ENCODE measurements around the gene RYR3.
A peak's percentile ranks its signal among the peaks of the same experiment; 100 is the strongest.

Gene RYR3

DNA sequence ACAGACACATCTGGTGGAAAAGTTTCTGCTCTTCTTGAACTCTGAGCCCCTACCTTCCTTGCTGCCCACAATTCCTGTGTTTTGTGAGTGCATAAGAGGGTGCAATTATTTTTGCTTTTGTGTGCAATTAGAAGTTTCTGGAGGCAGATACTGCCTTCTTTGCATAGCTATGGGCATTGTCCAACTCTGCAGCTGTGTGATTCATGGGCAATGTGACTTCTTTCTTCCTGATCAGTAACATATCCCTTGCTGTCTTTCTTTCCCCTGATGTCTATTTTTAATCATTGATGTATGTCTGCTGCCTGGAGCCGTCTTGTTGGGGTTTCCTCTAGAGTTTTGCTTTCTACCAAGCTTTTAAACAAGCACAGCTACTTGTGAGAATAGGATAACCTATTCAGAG lies 336.0 kb downstream of the RYR3 start:
- no peak for DNase-seq (ENCODE audit: low read depth)
- TF ChIP-seq, protein P1, sequence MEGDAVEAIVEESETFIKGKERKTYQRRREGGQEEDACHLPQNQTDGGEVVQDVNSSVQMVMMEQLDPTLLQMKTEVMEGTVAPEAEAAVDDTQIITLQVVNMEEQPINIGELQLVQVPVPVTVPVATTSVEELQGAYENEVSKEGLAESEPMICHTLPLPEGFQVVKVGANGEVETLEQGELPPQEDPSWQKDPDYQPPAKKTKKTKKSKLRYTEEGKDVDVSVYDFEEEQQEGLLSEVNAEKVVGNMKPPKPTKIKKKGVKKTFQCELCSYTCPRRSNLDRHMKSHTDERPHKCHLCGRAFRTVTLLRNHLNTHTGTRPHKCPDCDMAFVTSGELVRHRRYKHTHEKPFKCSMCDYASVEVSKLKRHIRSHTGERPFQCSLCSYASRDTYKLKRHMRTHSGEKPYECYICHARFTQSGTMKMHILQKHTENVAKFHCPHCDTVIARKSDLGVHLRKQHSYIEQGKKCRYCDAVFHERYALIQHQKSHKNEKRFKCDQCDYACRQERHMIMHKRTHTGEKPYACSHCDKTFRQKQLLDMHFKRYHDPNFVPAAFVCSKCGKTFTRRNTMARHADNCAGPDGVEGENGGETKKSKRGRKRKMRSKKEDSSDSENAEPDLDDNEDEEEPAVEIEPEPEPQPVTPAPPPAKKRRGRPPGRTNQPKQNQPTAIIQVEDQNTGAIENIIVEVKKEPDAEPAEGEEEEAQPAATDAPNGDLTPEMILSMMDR (IDR thresholded peaks at IDR 0.05; ENCODE audit: insufficient read depth, low read depth, low read length, missing control alignments): no peak
- no peak overlapping the region for H3K4me3 ChIP-seq (ENCODE audit: low read length)

DNA sequence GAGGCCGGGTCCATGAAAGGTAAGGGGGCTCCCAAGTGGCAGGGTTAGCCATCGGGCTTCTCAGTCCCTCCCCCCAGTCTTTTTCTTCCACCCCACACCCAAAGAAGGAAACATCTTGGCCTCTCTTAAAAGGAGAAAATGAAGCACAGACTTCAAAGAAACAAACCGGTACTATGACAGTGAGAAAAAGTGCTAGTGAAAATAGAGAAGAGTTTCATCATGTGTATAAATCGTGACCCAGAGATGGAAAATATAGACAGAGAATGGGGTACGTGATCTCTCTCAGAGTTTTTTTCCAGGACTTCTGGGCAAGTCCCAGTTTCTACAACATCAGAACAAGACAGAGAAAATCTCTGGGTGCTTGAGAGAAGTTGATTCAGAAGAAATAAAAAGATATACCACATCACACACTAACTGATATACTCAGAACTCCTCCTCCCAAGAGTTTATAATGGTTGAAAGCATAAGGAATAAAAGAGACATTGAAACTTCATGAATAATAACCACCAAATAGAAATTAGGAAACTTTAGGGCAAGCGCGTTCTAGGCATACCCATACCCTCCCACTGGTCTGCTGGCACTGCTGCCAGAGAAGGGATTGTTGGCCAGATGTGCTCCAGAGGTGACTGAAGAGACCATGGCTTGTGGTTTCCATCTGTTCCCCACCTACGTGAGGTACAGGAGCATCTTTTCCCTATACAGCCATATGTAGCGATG lies 338.6 kb downstream of the RYR3 start:
- TF ChIP-seq, protein P1 (IDR thresholded peaks at IDR 0.05; ENCODE audit: insufficient read depth, low read depth, low read length, missing control alignments): no peak
- no peak for DNase-seq (ENCODE audit: low read depth)
- H3K4me3 ChIP-seq (ENCODE audit: low read length): no peak overlapping the region

DNA sequence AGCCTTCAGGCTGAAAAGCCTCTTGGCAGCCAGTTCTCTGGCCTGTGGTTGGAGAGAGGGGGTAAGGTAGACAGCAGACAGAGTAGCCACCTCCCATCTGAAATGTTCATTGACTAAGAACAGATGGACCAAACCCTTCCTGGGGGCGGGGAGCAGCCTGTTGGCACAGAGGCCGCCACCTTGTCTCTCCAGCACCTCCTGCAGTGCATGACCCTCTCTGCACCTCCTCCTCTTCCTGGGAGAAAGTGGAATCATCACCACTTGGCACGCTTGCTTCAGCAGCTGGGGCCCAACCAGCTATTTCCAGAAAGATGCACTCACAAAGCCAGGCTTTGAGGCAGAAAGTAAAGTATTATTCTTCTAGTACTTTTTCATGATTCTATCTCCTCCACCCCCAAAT lies 344.1 kb downstream of the RYR3 start:
- DNase-seq (ENCODE audit: low read depth): peak; percentile 23
- H3K4me3 ChIP-seq (ENCODE audit: low read length): no peak overlapping the region
- TF ChIP-seq, protein P1 (IDR thresholded peaks at IDR 0.05; ENCODE audit: insufficient read depth, low read depth, low read length, missing control alignments): peak; percentile 14

DNA sequence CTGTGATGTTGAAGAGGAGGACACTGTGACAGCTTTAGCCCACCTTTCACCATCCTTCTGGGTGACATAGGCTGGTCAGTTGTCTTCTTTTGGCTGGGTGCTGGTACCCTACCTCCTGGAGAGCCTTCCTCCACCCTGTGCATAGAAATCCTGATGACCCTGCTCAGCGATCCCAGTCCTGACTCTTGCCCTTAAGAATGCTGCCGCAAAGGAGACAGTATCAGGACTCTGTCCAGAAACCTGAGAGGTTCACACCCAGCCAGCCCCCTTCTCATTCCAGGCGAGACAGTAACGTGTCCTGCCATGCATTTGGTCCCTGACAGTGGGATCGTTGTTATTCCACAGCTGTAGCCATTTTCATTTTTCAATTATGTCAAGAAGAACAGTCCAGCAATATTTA lies 344.7 kb downstream of the RYR3 start:
- DNase-seq (ENCODE audit: low read depth): no peak
- no peak overlapping the region for H3K4me3 ChIP-seq (ENCODE audit: low read length)
- TF ChIP-seq, protein P1 (IDR thresholded peaks at IDR 0.05; ENCODE audit: insufficient read depth, low read depth, low read length, missing control alignments): no peak

DNA sequence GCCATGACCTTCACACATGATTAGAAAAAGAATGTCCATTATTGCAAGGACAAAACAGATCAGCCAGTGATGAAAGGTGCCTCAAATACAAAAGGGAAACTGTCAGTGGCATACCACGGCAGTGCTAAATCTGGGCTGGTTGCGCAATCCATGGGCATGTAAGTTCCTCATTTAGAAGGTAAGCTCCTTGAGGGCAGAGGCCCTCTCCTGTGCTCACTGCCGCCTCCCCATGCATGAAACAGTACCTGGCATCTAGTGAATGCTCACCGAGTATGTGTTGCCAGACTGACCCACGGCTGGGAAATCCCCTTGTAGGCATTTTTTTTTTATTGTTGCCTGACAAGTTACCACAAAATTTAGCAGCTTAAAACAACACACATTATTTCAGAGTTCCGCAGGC lies 345.4 kb downstream of the RYR3 start:
- TF ChIP-seq, protein P1 (IDR thresholded peaks at IDR 0.05; ENCODE audit: insufficient read depth, low read depth, low read length, missing control alignments): no peak
- no peak overlapping the region for H3K4me3 ChIP-seq (ENCODE audit: low read length)
- DNase-seq (ENCODE audit: low read depth): peak; percentile 14

DNA sequence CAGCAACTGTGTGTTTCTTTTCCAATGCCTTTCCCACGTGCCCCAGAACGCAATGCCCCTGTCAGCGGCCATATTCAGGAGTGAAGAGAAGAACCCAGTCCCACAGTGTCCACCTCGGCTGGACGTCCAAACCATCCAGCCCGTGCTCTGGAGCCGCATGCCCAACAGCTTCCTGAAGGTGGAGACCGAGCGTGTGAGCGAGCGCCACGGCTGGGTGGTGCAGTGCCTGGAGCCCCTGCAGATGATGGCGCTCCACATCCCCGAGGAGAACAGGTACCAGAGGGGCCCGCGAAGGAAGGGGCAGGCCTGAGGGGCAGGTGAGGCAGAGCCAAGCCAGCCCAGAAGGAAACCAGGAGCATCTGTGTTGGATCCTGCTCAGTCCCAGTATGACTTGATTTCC lies 349.4 kb downstream of the RYR3 start:
- DNase-seq (ENCODE audit: low read depth): no peak
- TF ChIP-seq, protein P1 (IDR thresholded peaks at IDR 0.05; ENCODE audit: insufficient read depth, low read depth, low read length, missing control alignments): no peak
- H3K4me3 ChIP-seq (ENCODE audit: low read length): no peak overlapping the region

DNA sequence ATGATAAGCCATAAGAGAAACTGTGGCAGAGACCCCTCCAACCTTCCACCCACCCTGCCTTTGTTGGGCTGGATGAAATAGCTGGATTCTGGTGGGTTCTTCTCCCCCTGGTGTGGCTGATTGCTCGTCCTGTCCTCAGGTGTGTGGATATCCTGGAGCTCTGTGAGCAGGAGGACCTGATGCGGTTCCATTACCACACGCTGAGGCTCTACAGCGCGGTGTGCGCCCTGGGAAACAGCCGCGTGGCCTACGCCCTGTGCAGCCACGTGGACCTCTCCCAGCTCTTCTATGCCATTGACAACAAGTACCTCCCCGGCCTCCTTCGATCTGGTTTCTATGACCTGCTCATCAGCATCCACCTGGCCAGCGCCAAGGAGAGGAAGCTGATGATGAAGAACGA lies 351.2 kb downstream of the RYR3 start:
- no peak overlapping the region for H3K4me3 ChIP-seq (ENCODE audit: low read length)
- TF ChIP-seq, protein P1 (IDR thresholded peaks at IDR 0.05; ENCODE audit: insufficient read depth, low read depth, low read length, missing control alignments): no peak
- no peak for DNase-seq (ENCODE audit: low read depth)

All from epithelial cell of esophagus (primary cell).